Activated naive CD4-positive, alpha-beta T cell treated with anti-CD3 and anti-CD28 coated beads, Interleukin-2, amount 50 U/mL, for 72 hours (primary cell): ENCODE results near the gene WNT9A. TPM values are rescaled to one million over a fixed set of nuclear protein-coding genes. Genes with fewer than 3 reads are reported as not detected.
A peak's percentile ranks its signal among the peaks of the same experiment; 100 is the strongest.

Experiments used
- ATAC-seq, 2 donors: fragments of 150-1000 bp; cut with Tn5 transposase; 2 replicates each; pipeline ENCODE4 v1.10.0; 2021; ENCODE audit warnings: mild to moderate bottlenecking in 2 of 2, moderate library complexity in 2 of 2
- DNase-seq, 2 donors: peaks; one replicate each; pipeline ENCODE4 v3.0.0; 2021 to 2022; ENCODE audit warnings: low spot score in 2 of 2
- H3K27ac Mint-ChIP-seq, 2 donors: one replicate each; pipeline ENCODE4 v1.8.0; 2022; ENCODE audit warnings: mild to moderate bottlenecking in 2 of 2, mixed read lengths in 2 of 2
- H3K36me3 Mint-ChIP-seq, 2 donors: one replicate each; pipeline ENCODE4 v1.8.0; 2022; ENCODE audit warnings: mixed read lengths in 2 of 2
- H3K9me3 Mint-ChIP-seq, 2 donors: one replicate each; pipeline ENCODE4 v1.8.0; 2022; ENCODE audit warnings: mixed read lengths in 2 of 2
- total RNA-seq, 2 donors: library from RNA; stranded (reverse); gene quantifications; one replicate each; pipeline ENCODE4 v1.2.3, GENCODE V29; 2022

The WNT9A gene
- total RNA-seq, 2 donors from 2014 or later = not detected

DNA sequence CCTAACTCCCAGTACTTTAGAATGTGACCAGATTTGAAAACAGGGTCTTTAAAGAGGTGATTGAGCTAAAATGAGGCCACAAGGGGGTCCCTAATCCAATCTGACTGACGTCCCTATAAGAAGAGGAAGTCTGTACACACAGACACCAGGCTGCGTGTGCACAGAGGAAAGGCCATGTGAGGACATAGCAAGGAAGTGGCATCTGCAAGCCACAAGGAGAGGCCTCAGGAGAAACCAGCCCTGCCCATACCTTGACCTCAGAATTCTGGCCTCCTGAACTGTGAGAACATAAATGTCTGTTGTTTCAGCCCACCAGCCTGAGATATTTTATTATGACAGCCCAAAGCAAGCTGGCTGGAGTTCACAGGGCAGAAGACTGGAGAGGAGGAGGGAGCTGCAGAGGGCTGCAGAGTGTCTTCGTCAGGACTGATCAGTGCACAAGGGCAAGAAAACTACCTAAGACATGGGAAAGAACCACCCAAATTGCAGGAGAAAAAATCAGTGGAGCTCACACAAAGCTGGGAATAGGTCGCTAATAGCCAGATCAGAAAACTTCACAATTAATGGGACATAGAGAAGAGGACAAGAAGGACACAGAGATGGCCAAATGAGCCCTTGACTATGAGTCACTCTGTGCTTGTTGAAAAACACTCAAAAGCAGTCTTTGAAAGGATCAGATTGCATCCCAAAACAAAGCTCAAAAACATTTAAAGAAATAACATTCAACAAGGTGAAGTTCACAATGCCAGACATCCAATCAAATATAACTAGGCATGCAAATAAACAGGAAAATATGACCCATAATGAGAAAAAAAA, 14.1 kb upstream of the WNT9A start:
- ATAC-seq = no peak
- Mint-ChIP-seq H3K36me3 (peaks cover 0 to 5% of the 10 kb centered on the region in 2 donors), H3K9me3 (no peaks in the 10 kb centered on the region), H3K27ac (no peak overlapping the region)
- no peak for DNase-seq

DNA sequence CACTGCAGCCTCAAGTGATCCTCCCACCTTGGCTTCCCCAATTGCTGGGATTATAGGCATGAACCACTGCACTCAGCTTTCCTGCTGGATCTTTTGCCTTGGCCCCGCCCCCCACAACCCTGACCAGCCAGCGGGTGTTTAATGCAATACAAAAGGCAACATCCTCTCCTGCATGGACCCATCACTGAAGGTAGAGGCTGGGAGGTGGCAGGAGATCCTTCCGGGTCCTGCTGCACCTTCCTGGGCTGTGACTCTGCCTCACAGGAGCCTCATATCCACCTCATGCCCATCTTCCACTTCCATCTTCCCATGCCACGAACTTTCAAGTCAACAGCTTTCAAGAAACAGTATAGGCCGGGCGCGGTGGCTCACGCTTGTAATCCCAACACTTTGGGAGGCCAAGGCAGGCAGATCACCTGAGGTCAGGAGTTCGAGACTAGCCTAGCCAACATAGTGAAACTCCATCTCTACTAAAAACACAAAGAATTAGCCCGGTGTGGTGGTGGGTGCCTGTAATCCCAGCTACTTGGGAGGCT, 11.7 kb upstream of the WNT9A start:
- DNase-seq (peak in 1 of 2 donors; percentile 30), ATAC-seq (no peak)
- Mint-ChIP-seq H3K36me3 (peaks cover 0 to 5% of the 10 kb centered on the region in 2 donors), H3K27ac (no peak overlapping the region), H3K9me3 (no peaks in the 10 kb centered on the region)

DNA sequence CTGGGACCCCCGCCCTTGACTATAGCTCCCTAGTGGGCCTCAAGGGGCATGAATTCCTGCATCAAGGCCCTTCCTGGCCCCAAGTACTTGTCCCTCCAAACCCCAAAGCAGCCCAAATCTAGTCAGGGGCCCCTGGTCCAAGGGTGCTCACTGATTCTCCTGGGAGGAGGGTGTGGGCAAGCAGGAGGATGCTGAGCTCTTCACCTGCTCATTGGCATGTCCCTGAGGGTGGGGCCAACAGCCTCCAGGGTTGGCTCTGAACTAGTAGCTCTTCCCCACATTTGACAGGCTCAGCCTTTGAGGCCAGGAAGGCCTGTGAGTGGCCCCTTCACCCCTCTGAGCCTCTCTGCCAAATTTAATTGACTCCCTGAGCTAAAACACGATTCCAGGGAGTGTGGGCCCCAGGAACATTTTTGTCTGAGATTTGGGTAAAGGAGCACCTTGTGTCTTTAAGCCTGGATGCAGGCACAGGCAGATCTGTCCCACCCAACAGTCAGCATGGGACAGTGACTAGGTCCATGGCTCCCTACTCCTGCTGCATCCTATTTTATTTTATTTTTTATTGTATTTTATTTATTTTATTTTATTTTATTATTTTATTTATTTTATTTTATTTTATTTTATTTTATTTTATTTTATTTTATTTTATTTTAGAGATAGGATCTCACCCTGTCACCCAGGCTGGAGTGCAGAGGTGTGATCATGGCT, 11.0 kb upstream of the WNT9A start:
- Mint-ChIP-seq H3K36me3 (peaks cover 0 to 5% of the 10 kb centered on the region in 2 donors), H3K9me3 (no peaks in the 10 kb centered on the region), H3K27ac (no peak overlapping the region)
- ATAC-seq (no peak), DNase-seq (peak in 1 of 2 donors; percentile 52)

DNA sequence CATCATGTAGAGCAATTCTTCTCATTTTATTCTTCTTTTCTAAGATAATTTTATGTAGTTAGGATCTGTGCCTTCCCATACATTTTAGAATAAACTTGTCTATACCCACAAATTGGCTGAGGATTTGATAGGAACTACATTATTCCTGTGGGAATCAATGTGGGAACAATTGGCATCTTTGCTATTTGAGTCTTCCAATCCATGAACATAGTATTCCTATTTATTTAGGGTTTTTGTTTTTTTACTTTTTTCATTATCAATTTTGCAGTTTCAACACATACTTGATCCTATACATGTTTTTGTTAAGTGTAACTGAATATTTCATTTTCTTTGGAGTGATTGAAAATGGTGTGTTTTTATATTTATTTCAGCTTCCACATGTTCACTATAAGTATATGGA, 8.1 kb upstream of the WNT9A start:
- ATAC-seq (no peak), DNase-seq (no peak)
- H3K27ac Mint-ChIP-seq = no peak overlapping the region
- H3K9me3 Mint-ChIP-seq = no peaks in the 10 kb centered on the region
- H3K36me3 Mint-ChIP-seq = peaks cover 0 to 5% of the 10 kb centered on the region in 2 donors

DNA sequence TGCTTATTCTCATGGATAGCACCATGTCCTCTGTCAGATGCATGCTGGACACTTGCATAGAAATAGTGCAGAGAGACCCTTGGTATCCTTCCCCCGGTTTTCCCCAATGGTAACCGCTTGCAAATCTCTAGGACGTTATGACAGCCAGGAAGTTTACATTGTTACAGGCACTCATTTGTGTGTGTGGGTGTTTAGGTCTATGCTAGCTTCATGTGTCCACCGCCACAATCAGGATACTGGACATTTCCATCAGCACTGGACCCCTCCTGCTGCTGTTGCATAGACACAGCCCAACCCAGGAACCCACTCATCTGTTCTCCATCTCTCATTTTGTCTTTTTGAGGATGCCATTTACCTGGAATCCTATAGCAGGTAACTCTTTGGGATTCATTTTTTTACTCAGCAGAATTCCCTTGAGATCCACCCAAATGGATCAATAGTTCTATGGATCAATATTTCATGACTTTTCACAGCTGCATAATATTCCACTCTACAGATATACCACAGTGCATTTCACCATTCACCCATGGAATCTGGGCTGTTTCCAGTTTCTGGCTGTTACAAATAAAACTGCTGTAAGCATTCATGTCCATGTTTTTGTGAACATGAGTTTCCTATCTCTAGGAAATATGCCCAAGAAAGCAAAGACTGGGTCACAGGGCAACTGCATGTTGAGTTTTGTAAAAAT, 6.6 kb upstream of the WNT9A start:
- Mint-ChIP-seq H3K9me3 (no peaks in the 10 kb centered on the region), H3K27ac (no peak overlapping the region)

DNA sequence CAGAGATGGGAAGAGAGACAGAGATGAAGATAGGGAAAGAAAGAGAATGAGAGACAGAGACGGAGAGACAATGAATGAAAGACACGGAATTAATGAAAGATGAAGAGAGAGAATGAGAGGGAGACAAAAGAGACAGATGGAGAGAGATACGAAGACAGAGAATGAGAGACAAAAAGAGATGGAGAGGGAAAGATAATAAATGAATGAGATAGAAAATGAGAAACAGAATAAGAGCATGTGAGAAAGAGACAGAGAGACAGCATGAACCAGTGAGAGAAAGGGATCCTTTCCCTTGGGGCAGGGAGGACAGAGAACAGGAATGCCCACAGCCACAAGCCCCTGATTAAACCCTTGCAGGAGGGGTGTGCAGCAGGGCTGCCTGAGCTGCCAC, 5.3 kb upstream of the WNT9A start:
- H3K36me3 Mint-ChIP-seq = peaks cover 0 to 4% of the 10 kb centered on the region in 2 donors
- no peak for ATAC-seq
- no peak overlapping the region for H3K27ac Mint-ChIP-seq

More for the DNA sequence above, 6.6 kb upstream of the WNT9A start:
- DNase-seq (no peak), ATAC-seq (no peak)
- peaks cover 0 to 5% of the 10 kb centered on the region in 2 donors for H3K36me3 Mint-ChIP-seq

DNA sequence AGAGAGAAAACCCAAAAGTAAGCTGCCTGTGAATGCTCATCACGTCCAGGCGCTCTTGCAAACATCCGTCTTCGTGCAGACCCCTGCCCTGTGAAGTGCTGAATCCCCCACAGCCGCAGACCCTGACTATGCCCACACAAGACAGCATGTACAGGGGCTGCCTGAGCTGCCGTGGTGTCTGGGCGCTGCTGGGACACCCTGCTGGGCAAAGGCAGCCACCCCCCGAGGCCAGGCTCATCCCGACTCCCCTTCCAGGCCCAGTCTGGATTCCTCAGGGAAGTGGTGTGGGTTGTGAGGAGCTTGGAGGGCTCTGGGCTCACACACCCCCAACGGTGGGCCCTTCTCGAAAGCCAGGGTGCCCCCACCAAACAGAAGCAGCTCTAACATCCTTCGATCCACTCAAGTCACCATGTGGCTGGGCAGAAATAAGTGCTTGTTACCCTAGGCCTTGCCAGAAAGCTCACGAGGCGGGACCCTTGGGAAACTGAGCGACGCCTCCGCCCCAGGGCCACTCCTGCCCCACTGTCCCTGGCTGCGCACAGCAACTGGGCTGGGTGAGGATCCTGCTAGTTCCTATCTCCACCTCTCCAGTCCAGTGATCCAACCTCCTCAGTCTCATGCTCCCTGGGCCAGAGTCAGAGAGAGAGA, 4.8 kb upstream of the WNT9A start:
- ATAC-seq = no peak
- Mint-ChIP-seq H3K36me3 (no peaks in the 10 kb centered on the region), H3K27ac (no peak overlapping the region), H3K9me3 (no peaks in the 10 kb centered on the region)
- peak in 1 of 2 donors; percentile 46 for DNase-seq

More for the DNA sequence above, 5.3 kb upstream of the WNT9A start:
- DNase-seq = no peak
- H3K9me3 Mint-ChIP-seq = no peaks in the 10 kb centered on the region

DNA sequence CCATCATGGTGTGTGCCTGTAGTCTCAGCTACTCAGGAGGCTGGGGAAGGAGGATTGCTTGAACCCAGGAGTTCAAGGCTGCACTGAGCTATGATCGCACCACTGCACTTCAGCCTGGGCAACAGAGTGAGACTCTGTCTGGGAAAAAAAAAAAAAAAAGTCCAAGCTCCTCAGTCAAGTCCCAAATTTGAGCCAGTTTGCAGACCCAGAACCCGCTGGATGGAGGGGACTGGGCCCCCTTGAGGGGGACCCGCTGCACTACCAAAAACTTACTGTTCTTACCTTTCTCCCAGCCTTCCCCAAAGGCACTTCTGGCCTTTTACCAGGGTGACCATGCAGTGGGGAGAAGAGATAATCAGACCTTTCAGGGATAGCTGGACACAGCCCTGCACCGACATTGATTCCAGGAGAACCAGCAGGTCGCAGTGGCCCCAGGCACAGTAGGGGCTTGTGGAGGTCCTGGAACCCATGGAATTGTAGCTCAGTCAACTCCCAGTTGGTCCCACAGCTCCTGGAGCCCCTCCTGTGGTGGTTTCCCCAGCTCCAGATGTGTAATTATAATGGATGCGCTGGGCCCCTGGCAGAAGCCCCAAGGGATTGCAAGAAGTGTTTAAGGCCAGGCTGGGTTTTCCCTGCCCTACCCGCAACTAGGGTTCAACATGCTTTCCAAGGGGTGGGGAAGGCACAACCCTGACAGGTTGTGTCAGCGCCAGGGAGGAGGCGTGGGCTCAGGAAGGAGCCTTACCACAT, 4.1 kb upstream of the WNT9A start:
- no peaks in the 10 kb centered on the region for H3K9me3 Mint-ChIP-seq
- no peak overlapping the region for H3K27ac Mint-ChIP-seq
- DNase-seq = peak in 1 of 2 donors; percentile 38
- ATAC-seq = no peak
- H3K36me3 Mint-ChIP-seq = no peaks in the 10 kb centered on the region

DNA sequence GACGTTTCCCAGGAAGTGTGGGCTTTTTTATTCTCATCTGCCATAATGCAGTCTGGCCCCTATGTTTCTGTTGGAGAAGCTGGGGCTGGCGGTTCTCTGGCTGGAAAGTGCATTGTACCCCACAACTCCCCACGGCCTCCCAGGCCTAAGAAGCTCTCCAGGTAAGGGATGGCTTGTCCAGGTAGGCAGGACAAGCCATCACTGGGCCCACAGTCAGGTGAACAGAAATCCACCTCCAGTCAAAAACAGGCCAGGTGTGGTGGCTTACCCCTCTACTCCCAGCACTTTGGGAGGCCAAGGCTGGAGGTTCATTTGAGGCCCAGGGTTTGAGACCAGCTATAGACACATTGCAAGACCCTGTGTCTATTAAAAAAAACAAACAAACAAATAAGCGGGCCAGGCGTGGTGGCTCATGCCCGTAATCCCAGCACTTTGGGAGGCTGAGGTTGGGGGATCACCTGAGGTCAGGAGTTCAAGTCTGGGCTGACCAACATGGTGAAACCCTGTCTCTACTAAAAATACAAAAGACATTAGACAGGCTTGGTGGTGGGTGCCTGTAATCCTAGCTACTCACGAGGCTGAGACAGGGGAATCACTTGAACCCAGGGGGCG, 3.1 kb upstream of the WNT9A start:
- Mint-ChIP-seq H3K9me3 (no peaks in the 10 kb centered on the region), H3K27ac (no peak overlapping the region), H3K36me3 (no peaks in the 10 kb centered on the region)
- ATAC-seq = no peak
- peak in 1 of 2 donors; percentile 33 for DNase-seq

DNA sequence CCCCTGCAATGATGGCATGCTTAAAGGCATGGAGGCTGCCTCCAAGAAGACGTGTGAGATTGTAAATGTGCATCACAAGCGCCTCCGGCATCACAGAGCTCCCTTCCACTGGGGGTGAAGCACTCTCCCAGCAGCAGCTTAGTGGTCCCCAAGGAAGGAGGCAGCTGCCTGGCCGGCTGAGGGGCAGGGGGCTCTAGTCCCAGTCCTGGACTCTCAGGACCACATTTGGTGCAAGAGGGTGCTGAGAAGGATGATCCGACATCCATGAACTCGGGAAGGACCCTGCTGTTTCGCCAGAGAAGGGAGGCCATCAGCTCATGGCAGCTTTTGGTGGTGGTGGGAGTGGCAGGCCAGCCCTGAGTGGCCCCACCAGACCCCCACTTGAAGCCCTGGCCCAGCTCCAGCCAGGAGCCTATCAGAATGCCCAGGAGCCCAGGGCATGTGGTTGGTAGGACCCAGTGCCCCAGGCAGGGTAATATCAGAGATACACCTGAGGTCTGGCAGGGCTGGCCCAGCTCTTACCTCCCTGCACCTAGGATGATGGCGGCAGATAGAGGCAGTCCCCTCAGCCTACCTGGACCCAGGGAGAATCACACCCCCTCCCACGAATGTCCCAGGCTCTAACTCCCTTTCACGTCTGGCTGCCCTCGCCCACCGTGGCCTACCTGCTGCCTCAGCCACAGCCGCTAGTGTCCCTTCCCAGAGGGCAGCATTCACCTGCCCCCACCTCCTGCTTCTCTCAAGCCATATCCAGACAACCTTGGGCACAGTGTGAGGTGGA, 2.4 kb upstream of the WNT9A start:
- Mint-ChIP-seq H3K9me3 (no peaks in the 10 kb centered on the region), H3K27ac (no peak overlapping the region), H3K36me3 (no peaks in the 10 kb centered on the region)
- no peak for ATAC-seq
- peak in 1 of 2 donors; percentile 33 for DNase-seq

DNA sequence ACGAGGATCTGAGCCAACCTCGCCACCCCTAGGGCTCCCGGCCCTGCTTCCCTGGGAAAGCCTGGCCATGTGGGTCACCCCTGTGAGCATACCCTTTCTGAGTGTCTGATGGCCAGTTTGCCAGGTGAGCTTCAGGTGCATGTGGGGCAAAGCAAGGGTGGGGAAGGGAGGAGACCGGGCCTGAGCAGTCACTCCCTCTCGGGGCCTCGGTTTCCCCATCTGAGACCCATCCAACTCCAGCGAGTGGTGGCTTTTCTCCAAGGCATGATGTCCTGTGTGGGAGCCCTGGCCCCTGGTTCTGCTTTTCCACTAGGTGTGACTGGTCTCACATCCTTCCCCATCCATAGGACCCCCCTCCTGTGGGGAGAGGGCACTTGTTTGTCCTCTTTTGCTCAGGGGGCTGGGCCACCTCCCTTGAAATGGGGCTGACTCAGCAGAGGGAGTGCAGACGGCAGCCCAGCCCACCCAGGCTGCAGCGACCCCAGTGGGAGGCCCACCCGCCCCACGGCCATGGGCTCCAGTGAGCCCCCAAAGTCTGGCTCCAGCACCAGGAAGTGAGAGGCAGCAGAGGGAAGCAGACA, 1.7 kb upstream of the WNT9A start:
- ATAC-seq (no peak), DNase-seq (peak in 1 of 2 donors; percentile 26)
- H3K27ac Mint-ChIP-seq = no peak overlapping the region
- no peaks in the 10 kb centered on the region for H3K9me3 Mint-ChIP-seq
- no peaks in the 10 kb centered on the region for H3K36me3 Mint-ChIP-seq

DNA sequence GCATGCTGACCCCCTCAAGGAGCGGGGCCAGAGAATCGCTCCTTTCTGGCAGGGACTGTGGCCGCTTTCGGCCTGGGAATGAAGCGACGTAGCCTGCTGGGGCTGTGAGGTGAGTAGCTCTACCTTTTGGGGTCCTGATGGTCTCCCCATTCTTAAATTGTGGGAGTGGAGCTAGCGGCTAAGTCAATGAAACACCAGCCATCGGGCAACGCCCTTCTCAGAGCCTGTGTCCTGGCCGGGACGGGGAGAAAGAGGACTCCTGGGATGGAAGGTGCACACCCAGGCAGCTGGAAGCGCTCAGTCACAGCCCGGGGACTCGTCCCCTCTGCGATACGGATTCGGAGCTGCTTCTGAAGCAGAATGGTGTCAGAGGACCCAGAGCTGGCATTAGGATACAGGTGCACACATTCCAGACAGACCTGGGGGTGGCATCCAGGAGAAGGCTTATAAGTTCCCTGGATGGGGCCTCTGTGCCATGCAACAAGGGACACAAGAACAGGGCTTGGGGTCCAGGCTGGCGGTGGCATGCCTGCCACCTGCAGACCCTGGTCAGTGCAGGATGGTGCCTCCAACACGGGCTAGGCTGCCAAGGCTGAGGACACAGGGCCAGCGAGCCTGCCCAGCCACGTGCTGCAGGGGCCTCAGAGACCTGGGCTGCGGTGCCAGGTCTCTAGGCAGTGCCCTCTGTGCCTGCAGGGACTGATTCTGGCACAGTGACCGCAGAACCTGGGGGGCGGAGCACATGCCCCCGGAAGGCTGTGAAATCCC, 945 bp upstream of the WNT9A start:
- Mint-ChIP-seq H3K9me3 (no peaks in the 10 kb centered on the region), H3K27ac (no peak overlapping the region), H3K36me3 (no peaks in the 10 kb centered on the region)
- ATAC-seq (no peak), DNase-seq (peak in 1 of 2 donors; percentile 53)

DNA sequence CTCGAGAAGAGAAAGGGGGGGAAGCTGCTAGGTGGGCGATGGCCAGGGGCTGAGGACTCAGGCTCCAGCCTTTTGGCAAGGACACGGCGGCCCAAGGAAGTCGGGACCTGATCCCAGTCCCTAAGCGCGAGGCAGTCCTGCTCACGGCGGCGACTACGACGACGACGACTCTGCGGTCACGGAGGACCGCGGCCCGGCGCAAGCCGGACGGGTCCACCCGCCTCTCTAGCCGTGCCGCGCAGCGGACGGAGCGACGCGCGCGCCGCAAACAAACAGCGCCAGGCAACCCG, 401 bp downstream of the WNT9A start:
- Mint-ChIP-seq H3K27ac (no peak overlapping the region), H3K9me3 (no peaks in the 10 kb centered on the region), H3K36me3 (no peaks in the 10 kb centered on the region)
- ATAC-seq (no peak), DNase-seq (no peak)
